ENCODE data around the gene CCDC112.
A peak's percentile ranks its signal among the peaks of the same experiment; 100 is the strongest.

CCDC112 gene

GRCh38 chr5:115319007-115319406 is 22.6 kb upstream of the CCDC112 start:
- FAIRE-seq = no peak

GRCh38 chr5:115317736-115318135 is 21.3 kb upstream of the CCDC112 start:
- no peak for FAIRE-seq
- no peak for DNase-seq (ENCODE audit: extremely low spot score, insufficient read length, low read depth)

More at GRCh38 chr5:115319007-115319406, 22.6 kb upstream of the CCDC112 start:
- DNase-seq (ENCODE audit: extremely low spot score, insufficient read length, low read depth) = no peak

GRCh38 chr5:115317320-115317719 is 20.9 kb upstream of the CCDC112 start:
- no peak for FAIRE-seq

GRCh38 chr5:115313632-115314031 is 17.2 kb upstream of the CCDC112 start:
- no peak for FAIRE-seq
- DNase-seq (ENCODE audit: extremely low spot score, insufficient read length, low read depth) = no peak

More at GRCh38 chr5:115317320-115317719, 20.9 kb upstream of the CCDC112 start:
- no peak for DNase-seq (ENCODE audit: extremely low spot score, insufficient read length, low read depth)

GRCh38 chr5:115313052-115313451 is 16.6 kb upstream of the CCDC112 start:
- FAIRE-seq (no peak), DNase-seq (ENCODE audit: extremely low spot score, insufficient read length, low read depth) (no peak)

- FAIRE-seq (peak; percentile 62), DNase-seq (ENCODE audit: extremely low spot score, insufficient read length, low read depth) (no peak)
Observed at GRCh38 chr5:115309751-115310370, 13.4 kb upstream of the CCDC112 start.

GRCh38 chr5:115308815-115309214 is 12.4 kb upstream of the CCDC112 start:
- FAIRE-seq (no peak), DNase-seq (ENCODE audit: extremely low spot score, insufficient read length, low read depth) (no peak)

- FAIRE-seq (no peak), DNase-seq (ENCODE audit: extremely low spot score, insufficient read length, low read depth) (no peak)
Observed at GRCh38 chr5:115306011-115306536, 9.6 kb upstream of the CCDC112 start.

- no peak for DNase-seq (ENCODE audit: extremely low spot score, insufficient read length, low read depth)
- no peak for FAIRE-seq
Observed at GRCh38 chr5:115304496-115304895, 8.0 kb upstream of the CCDC112 start.

GRCh38 chr5:115298811-115299210 is 2.4 kb upstream of the CCDC112 start:
- FAIRE-seq = no peak
- no peak for DNase-seq (ENCODE audit: extremely low spot score, insufficient read length, low read depth)

- no peak for FAIRE-seq
- no peak for DNase-seq (ENCODE audit: extremely low spot score, insufficient read length, low read depth)
Observed at GRCh38 chr5:115297031-115297430, 577 bp upstream of the CCDC112 start.

GRCh38 chr5:115295777-115296123 is 704 bp downstream of the CCDC112 start:
- no peak for FAIRE-seq
- no peak for DNase-seq (ENCODE audit: extremely low spot score, insufficient read length, low read depth)

GRCh38 chr5:115291397-115291796 is 5.1 kb downstream of the CCDC112 start:
- DNase-seq (ENCODE audit: extremely low spot score, insufficient read length, low read depth) (no peak), FAIRE-seq (no peak)

- DNase-seq (ENCODE audit: extremely low spot score, insufficient read length, low read depth) = no peak
- FAIRE-seq = no peak
Observed at GRCh38 chr5:115289104-115289503, 7.3 kb downstream of the CCDC112 start.

GRCh38 chr5:115284021-115284420 is 12.4 kb downstream of the CCDC112 start:
- DNase-seq (ENCODE audit: extremely low spot score, insufficient read length, low read depth) = no peak
- FAIRE-seq = no peak

- FAIRE-seq = no peak
- no peak for DNase-seq (ENCODE audit: extremely low spot score, insufficient read length, low read depth)
Observed at GRCh38 chr5:115282131-115282530, 14.3 kb downstream of the CCDC112 start.

GRCh38 chr5:115274584-115274983 is 21.9 kb downstream of the CCDC112 start:
- FAIRE-seq (no peak), DNase-seq (ENCODE audit: extremely low spot score, insufficient read length, low read depth) (no peak)

GRCh38 chr5:115272297-115272958 is 24.0 kb downstream of the CCDC112 start:
- no peak for DNase-seq (ENCODE audit: extremely low spot score, insufficient read length, low read depth)
- FAIRE-seq = no peak

- no peak for DNase-seq (ENCODE audit: extremely low spot score, insufficient read length, low read depth)
- peak; percentile 5 for FAIRE-seq
Observed at GRCh38 chr5:115271295-115272050, 25.0 kb downstream of the CCDC112 start.

- FAIRE-seq (no peak), DNase-seq (ENCODE audit: extremely low spot score, insufficient read length, low read depth) (no peak)
Observed at GRCh38 chr5:115267617-115268016, 28.8 kb downstream of the CCDC112 start.

- no peak for FAIRE-seq
- no peak for DNase-seq (ENCODE audit: extremely low spot score, insufficient read length, low read depth)
Observed at GRCh38 chr5:115265220-115265619, 31.2 kb downstream of the CCDC112 start.
